ENCODE measurements around the gene WWC2. TPM values are rescaled to one million over a fixed set of nuclear protein-coding genes. Genes with fewer than 3 reads are reported as not detected.
"Not testable (repeated sequence)": the region's sequence is repeated elsewhere in the genome, so short reads cannot be mapped to it uniquely, and the experiment has no call there.

The WWC2 gene
- total RNA-seq, 6 experiments from 2014 or later, result 86.3 to 114 (median 95.2) TPM

DNA sequence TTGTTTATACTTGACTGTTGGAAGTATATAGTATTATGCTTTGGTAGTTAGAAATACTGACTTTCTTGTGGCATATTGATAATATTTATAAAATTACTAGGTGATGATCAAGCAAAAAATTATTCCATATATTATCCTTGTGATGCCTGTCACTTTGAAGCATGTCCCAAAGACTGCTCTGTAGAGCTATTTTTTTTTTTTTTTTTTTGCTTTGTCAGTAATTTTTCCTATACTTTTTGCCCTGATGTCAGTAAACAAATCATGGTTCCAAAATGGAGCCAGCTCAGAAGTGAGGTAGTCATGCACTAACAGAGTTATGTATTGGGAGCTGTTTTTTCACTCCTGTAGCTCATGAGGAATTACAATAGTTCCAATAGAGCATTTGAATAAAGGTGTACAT is 11.2 kb downstream of the WWC2 start:
- DNase-seq, result no peak
- Mint-ChIP-seq H3K27ac (no peak overlapping the region), H3K4me3 (no peak overlapping the region), H3K4me1 (ENCODE audit: low read depth) (peaks cover 81% of the 10 kb centered on the region), H3K27me3 (ENCODE audit: insufficient read depth) (no peaks in the 10 kb centered on the region), H3K9me3 (no peaks in the 10 kb centered on the region), H3K36me3 (ENCODE audit: low read depth) (peaks cover 6% of the 10 kb centered on the region)
- TF ChIP-seq, protein P1, sequence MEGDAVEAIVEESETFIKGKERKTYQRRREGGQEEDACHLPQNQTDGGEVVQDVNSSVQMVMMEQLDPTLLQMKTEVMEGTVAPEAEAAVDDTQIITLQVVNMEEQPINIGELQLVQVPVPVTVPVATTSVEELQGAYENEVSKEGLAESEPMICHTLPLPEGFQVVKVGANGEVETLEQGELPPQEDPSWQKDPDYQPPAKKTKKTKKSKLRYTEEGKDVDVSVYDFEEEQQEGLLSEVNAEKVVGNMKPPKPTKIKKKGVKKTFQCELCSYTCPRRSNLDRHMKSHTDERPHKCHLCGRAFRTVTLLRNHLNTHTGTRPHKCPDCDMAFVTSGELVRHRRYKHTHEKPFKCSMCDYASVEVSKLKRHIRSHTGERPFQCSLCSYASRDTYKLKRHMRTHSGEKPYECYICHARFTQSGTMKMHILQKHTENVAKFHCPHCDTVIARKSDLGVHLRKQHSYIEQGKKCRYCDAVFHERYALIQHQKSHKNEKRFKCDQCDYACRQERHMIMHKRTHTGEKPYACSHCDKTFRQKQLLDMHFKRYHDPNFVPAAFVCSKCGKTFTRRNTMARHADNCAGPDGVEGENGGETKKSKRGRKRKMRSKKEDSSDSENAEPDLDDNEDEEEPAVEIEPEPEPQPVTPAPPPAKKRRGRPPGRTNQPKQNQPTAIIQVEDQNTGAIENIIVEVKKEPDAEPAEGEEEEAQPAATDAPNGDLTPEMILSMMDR (IDR thresholded peaks at IDR 0.05), result no peak

DNA sequence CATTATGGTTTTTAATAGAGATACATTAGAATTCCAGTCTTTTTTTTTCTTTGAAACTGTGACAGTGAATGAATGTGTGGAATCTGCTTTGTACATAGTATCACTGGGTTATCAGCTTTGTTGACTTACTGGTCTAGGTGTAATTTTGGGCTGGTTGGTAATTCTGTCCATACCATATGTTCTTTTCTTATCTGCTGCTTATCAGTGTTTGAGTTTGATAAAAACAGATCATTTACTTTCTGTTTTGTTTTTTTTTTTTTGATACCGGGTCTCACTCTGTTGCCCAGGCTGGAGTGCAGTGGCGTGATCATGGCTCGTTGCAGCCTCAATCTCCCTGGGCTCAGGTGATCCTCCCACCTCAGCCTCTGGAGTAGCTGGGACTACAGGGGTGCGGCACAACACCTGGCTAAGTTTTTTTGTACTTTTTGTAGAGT is 12.4 kb downstream of the WWC2 start:
- H3K4me1 Mint-ChIP-seq (ENCODE audit: low read depth), result peaks cover 90% of the 10 kb centered on the region
- TF ChIP-seq, protein P1 (IDR thresholded peaks at IDR 0.05), result no peak
- DNase-seq, result no peak
- H3K27me3 Mint-ChIP-seq (ENCODE audit: insufficient read depth), result no peaks in the 10 kb centered on the region
- no peaks in the 10 kb centered on the region for H3K9me3 Mint-ChIP-seq
- H3K27ac Mint-ChIP-seq, result no peak overlapping the region
- H3K4me3 Mint-ChIP-seq, result no peak overlapping the region
- peaks cover 5% of the 10 kb centered on the region for H3K36me3 Mint-ChIP-seq (ENCODE audit: low read depth)

DNA sequence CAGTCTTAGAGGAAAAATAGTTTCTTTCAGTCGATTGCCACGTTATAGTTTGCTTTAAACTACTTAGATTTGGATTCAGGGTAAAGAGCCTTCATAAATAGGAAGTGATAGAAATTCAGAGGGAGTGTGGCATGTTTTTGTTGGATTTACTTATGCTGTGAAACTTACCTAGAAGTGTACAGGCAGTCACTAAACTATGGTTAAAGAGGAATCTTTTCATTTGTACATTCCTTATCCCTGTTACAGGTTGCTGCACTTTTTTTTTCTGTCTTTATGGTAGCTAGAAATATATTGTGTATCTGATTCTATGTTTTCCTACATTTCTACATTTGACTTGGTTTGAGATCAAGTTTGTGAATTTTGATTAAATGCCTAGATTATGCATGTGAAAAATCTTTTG is 19.1 kb downstream of the WWC2 start:
- DNase-seq, result no peak
- no peaks in the 10 kb centered on the region for H3K9me3 Mint-ChIP-seq
- H3K36me3 Mint-ChIP-seq (ENCODE audit: low read depth), result 0 out of 2 replicates have a peak, but pooled peaks cover 6% of the 10 kb centered on the region
- H3K4me3 Mint-ChIP-seq, result peak overlapping the region; percentile 82
- H3K27me3 Mint-ChIP-seq (ENCODE audit: insufficient read depth), result no peaks in the 10 kb centered on the region; the same call in 1 of the 2 replicates
- TF ChIP-seq, protein P1 (IDR thresholded peaks at IDR 0.05), result no peak
- H3K4me1 Mint-ChIP-seq (ENCODE audit: low read depth), result peaks cover 75% of the 10 kb centered on the region
- peak overlapping the region; percentile 88 for H3K27ac Mint-ChIP-seq

DNA sequence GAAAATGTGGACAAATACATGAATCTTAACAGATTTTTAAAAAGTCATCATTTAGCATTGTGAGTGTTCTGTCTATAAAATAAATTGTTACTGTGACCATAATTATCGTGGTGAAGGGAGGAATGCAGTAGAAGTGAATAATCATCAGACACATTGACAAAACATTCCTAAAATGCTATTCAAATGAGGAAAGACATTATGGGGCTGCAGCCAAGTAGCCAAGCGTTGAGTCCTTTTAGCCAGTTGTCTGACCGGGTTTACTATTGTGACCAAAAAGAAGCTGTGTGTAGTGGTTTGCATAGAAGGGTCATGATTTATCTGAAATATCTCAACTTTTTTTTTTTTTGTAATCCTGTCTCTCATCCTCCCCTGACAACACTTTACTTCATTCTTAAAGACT is 19.5 kb downstream of the WWC2 start:
- TF ChIP-seq, protein P1 (IDR thresholded peaks at IDR 0.05), result no peak
- Mint-ChIP-seq H3K36me3 (ENCODE audit: low read depth) (0 out of 2 replicates have a peak, but pooled peaks cover 6% of the 10 kb centered on the region), H3K4me1 (ENCODE audit: low read depth) (peaks cover 73% of the 10 kb centered on the region), H3K27ac (peak overlapping the region; percentile 88), H3K9me3 (no peaks in the 10 kb centered on the region), H3K4me3 (peak overlapping the region; percentile 82), H3K27me3 (ENCODE audit: insufficient read depth) (no peaks in the 10 kb centered on the region; the same call in 1 of the 2 replicates)
- peak; percentile 89 for DNase-seq

DNA sequence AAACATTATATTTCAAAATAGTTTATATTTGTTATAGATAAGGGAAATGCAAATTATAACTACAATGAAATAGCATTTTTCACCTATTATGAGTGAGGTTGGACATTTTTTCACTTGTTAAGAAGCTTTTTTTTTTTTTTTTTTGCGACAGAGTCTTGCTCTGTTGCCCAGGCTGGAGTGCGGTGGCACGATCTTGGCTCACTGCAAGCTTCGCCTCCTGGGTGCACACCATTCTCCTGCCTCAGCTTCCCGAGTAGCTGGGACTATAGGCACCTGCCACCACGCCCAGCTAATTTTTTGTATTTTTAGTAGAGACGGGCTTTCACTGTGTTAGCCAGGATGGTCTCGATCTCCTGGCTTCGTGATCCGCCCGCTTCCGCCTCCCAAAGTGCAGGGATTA is 22.6 kb downstream of the WWC2 start:
- H3K27ac Mint-ChIP-seq; H3K36me3 Mint-ChIP-seq (ENCODE audit: low read depth); H3K9me3 Mint-ChIP-seq; H3K27me3 Mint-ChIP-seq (ENCODE audit: insufficient read depth); DNase-seq; H3K4me3 Mint-ChIP-seq: not testable (repeated sequence)
- H3K4me1 Mint-ChIP-seq (ENCODE audit: low read depth), result peaks cover 69% of the 10 kb centered on the region

DNA sequence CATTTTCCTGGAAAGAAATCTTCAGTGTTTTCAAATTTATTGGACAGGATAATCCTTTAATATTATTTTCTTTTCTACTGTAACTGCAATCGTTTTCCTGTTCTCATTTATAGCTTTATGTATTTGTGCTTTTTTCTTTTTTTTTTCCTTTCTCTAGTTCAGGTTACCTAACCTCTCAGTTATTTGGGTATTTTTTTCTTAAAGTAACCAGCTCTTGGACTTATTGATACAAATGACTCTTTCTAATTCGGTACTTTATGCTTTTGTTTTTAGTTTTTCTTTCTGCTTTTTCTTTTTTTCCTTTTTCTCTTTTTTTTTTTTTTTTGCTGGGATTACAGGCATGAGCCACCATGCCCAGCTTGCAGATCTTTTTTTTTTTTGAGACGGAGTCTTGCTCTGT is 25.2 kb downstream of the WWC2 start:
- Mint-ChIP-seq H3K27me3 (ENCODE audit: insufficient read depth) (peaks cover 2% of the 10 kb centered on the region), H3K36me3 (ENCODE audit: low read depth) (no peaks in the 10 kb centered on the region), H3K4me3 (no peak overlapping the region), H3K4me1 (ENCODE audit: low read depth) (peaks cover 63% of the 10 kb centered on the region), H3K27ac (no peak overlapping the region), H3K9me3 (no peaks in the 10 kb centered on the region)
- TF ChIP-seq, protein P1 (IDR thresholded peaks at IDR 0.05), result no peak
- DNase-seq, result no peak

All from HFFc6 (cell line).